ENCODE measurements around the gene KDM3B.

Gene KDM3B

GRCh38 chr5:138344887-138345622, 7.4 kb upstream of the KDM3B start:
- no peak for DNase-seq (ENCODE audit: low read depth)
- no peak overlapping the region for H3K4me3 ChIP-seq (ENCODE audit: low read depth, low read length)
- TF ChIP-seq MAX (IDR thresholded peaks at IDR 0.05; ENCODE audit: low read depth, low read length), result no peak
- TF ChIP-seq POLR2A (IDR thresholded peaks at IDR 0.05; ENCODE audit: extremely low read depth, insufficient read length), result no peak
- TF ChIP-seq MYC (IDR thresholded peaks at IDR 0.05; ENCODE audit: low read depth, low read length), result no peak
- TF ChIP-seq CTCF (IDR thresholded peaks at IDR 0.05; ENCODE audit: low read depth, low read length), result no peak

GRCh38 chr5:138346889-138347288, 5.6 kb upstream of the KDM3B start:
- no peak for DNase-seq (ENCODE audit: low read depth)
- no peak for TF ChIP-seq CTCF (IDR thresholded peaks at IDR 0.05; ENCODE audit: low read depth, low read length)
- no peak overlapping the region for H3K4me3 ChIP-seq (ENCODE audit: low read depth, low read length)

- H3K4me3 ChIP-seq (ENCODE audit: low read depth, low read length), result no peak overlapping the region
- peak; percentile 14 for DNase-seq (ENCODE audit: low read depth)
- no peak for TF ChIP-seq POLR2A (IDR thresholded peaks at IDR 0.05; ENCODE audit: extremely low read depth, insufficient read length)
- no peak for TF ChIP-seq MAX (IDR thresholded peaks at IDR 0.05; ENCODE audit: low read depth, low read length)
- TF ChIP-seq CTCF (IDR thresholded peaks at IDR 0.05; ENCODE audit: low read depth, low read length), result no peak
- no peak for TF ChIP-seq MYC (IDR thresholded peaks at IDR 0.05; ENCODE audit: low read depth, low read length)
These were observed 2.5 kb upstream of the KDM3B start for GRCh38 chr5:138349852-138350562.

GRCh38 chr5:138350563-138350890, 2.0 kb upstream of the KDM3B start:
- TF ChIP-seq MYC (IDR thresholded peaks at IDR 0.05; ENCODE audit: low read depth, low read length), result no peak
- TF ChIP-seq POLR2A (IDR thresholded peaks at IDR 0.05; ENCODE audit: extremely low read depth, insufficient read length), result no peak
- TF ChIP-seq MAX (IDR thresholded peaks at IDR 0.05; ENCODE audit: low read depth, low read length), result no peak
- no peak for TF ChIP-seq CTCF (IDR thresholded peaks at IDR 0.05; ENCODE audit: low read depth, low read length)
- no peak for DNase-seq (ENCODE audit: low read depth)
- H3K4me3 ChIP-seq (ENCODE audit: low read depth, low read length), result no peak overlapping the region

- DNase-seq (ENCODE audit: low read depth), result no peak
- no peak for TF ChIP-seq POLR2A (IDR thresholded peaks at IDR 0.05; ENCODE audit: extremely low read depth, insufficient read length)
- no peak for TF ChIP-seq CTCF (IDR thresholded peaks at IDR 0.05; ENCODE audit: low read depth, low read length)
- no peak for TF ChIP-seq MAX (IDR thresholded peaks at IDR 0.05; ENCODE audit: low read depth, low read length)
- no peak for TF ChIP-seq MYC (IDR thresholded peaks at IDR 0.05; ENCODE audit: low read depth, low read length)
These were observed 1.4 kb upstream of the KDM3B start for GRCh38 chr5:138351056-138351455.

More at GRCh38 chr5:138351056-138351455, 1.4 kb upstream of the KDM3B start:
- no peak overlapping the region for H3K4me3 ChIP-seq (ENCODE audit: low read depth, low read length)

All from NB4 (cell line).